Keratinocyte (primary cell): ENCODE data around the gene YTHDF1. TPM values are rescaled to one million over a fixed set of nuclear protein-coding genes. Genes with fewer than 3 reads are reported as not detected.

Experiments
- DNase-seq: peaks from one replicate; pipeline ENCODE4 v3.0.0-alpha.2; 2011; ENCODE audit warnings: low read depth, missing footprints, low spot score
- FAIRE-seq: peaks from 2 replicates; lab custom pipeline; 2011; peaks lifted over from hg19 to GRCh38; lab: Jason Lieb, UNC
- H2AFZ ChIP-seq: 2 replicates; pipeline ENCODE4 v1.6.0; 2012; ENCODE audit warnings: low read length, control low read depth, inconsistent platforms; ENCODE audit not compliant: control insufficient read depth
- H3K27ac ChIP-seq: 2 replicates; pipeline ENCODE4 v1.5.1; 2011; ENCODE audit warnings: low read length; ENCODE audit not compliant: control insufficient read depth, insufficient read depth
- H3K27me3 ChIP-seq: 3 replicates; pipeline ENCODE4 v1.6.0; 2011; ENCODE audit warnings: low read length; ENCODE audit not compliant: control insufficient read depth, insufficient read depth; ENCODE audit errors: extremely low read depth
- H3K36me3 ChIP-seq, 2 experiments: 2 replicates in 1 of 2; 3 replicates in 1 of 2; pipeline ENCODE4 v1.5.1; 2011; ENCODE audit warnings: low read length in 2 of 2, mild to moderate bottlenecking in 1 of 2; ENCODE audit not compliant: control insufficient read depth in 2 of 2, insufficient read depth in 2 of 2; ENCODE audit errors: extremely low read depth in 1 of 2
- H3K4me1 ChIP-seq: 3 replicates; pipeline ENCODE4 v1.5.1; 2011; ENCODE audit warnings: low read length; ENCODE audit not compliant: control insufficient read depth, insufficient read depth; ENCODE audit errors: extremely low read depth
- H3K4me2 ChIP-seq: 3 replicates; pipeline ENCODE4 v1.6.0; 2011; ENCODE audit warnings: low read depth, low read length; ENCODE audit not compliant: control insufficient read depth, insufficient read depth; ENCODE audit errors: extremely low read depth
- H3K4me3 ChIP-seq, 3 experiments: fragments of 200-600 bp in 1 of 3; sonication (generic) in 1 of 3; 2 replicates in 2 of 3; 3 replicates in 1 of 3; pipeline ENCODE4 v1.5.1; 2011 to 2016; ENCODE audit warnings: low read length in 3 of 3, mild to moderate bottlenecking in 3 of 3, control low read depth in 2 of 3, inconsistent platforms in 1 of 3, low read depth in 1 of 3, mixed read lengths in 1 of 3, mixed run types in 1 of 3, moderate library complexity in 1 of 3; ENCODE audit not compliant: control insufficient read depth in 2 of 3, insufficient read depth in 2 of 3; ENCODE audit errors: extremely low read depth in 1 of 3
- H3K79me2 ChIP-seq: 2 replicates; pipeline ENCODE4 v1.6.0; 2012; ENCODE audit warnings: low read length; ENCODE audit not compliant: control insufficient read depth, insufficient read depth
- H3K9ac ChIP-seq: 3 replicates; pipeline ENCODE4 v1.6.0; 2011; ENCODE audit warnings: low read length; ENCODE audit not compliant: control insufficient read depth, insufficient read depth; ENCODE audit errors: extremely low read depth
- H3K9me1 ChIP-seq: 3 replicates; pipeline ENCODE4 v1.6.0; 2011; ENCODE audit warnings: low read length; ENCODE audit not compliant: control insufficient read depth, insufficient read depth; ENCODE audit errors: extremely low read depth
- H3K9me3 ChIP-seq: 2 replicates; pipeline ENCODE4 v1.5.1; 2012; ENCODE audit warnings: low read depth, low read length; ENCODE audit not compliant: control insufficient read depth
- H4K20me1 ChIP-seq: 3 replicates; pipeline ENCODE4 v1.6.0; 2011; ENCODE audit warnings: low read length; ENCODE audit not compliant: control insufficient read depth, insufficient read depth; ENCODE audit errors: extremely low read depth
- EZH2 ChIP-seq: IDR thresholded peaks from one replicate; pipeline ENCODE4 v1.6.1; 2012; ENCODE audit warnings: inconsistent platforms, mild to moderate bottlenecking, low read length, moderate library complexity
- dilution Hi-C: fragments of 300-500 bp; cut with MboI; formaldehyde crosslinking; loops from one replicate; pipeline ENCODE4 v1.7.0; 2020; ENCODE audit warnings: low sequenced_read_pairs; ENCODE audit not compliant: extremely low pct_ligation_motif_present
- polyA plus RNA-seq, 5 experiments: library from polyadenylated mRNA; depleted of rRNA in 3 of 5; stranded (reverse) in 3 of 5; stranded (forward) in 1 of 5; unstranded in 1 of 5; fragments of >200 nt; gene quantifications; 1 replicate in 1 of 5; 2 replicates in 3 of 5; 3 replicates in 1 of 5; pipeline versions ENCODE4 v1.2.1 to v1.2.3, GENCODE V29; 2011 to 2012; ENCODE audit warnings: missing spikeins in 2 of 5, low read depth in 1 of 5, low replicate concordance in 1 of 5
- TF ChIP-seq, protein P1 (sequence below), 3 experiments: IDR thresholded peaks in 1 of 3; conservative IDR thresholded peaks in 1 of 3; optimal IDR thresholded peaks in 1 of 3; 2 replicates in 2 of 3; 3 replicates in 1 of 3; pipeline versions ENCODE3 to v1.5.1; 2011; ENCODE audit warnings: low read length in 3 of 3, mild to moderate bottlenecking in 3 of 3, moderate library complexity in 2 of 3, control low read depth in 1 of 3, inconsistent platforms in 1 of 3; ENCODE audit not compliant: insufficient read depth in 2 of 3; ENCODE audit errors: extremely low read depth in 1 of 3

The YTHDF1 gene
- polyA plus RNA-seq, 1 donor (not counting 4 experiments of a cell fraction or from before 2014, with no cell fraction given): 26.4 TPM

DNA sequence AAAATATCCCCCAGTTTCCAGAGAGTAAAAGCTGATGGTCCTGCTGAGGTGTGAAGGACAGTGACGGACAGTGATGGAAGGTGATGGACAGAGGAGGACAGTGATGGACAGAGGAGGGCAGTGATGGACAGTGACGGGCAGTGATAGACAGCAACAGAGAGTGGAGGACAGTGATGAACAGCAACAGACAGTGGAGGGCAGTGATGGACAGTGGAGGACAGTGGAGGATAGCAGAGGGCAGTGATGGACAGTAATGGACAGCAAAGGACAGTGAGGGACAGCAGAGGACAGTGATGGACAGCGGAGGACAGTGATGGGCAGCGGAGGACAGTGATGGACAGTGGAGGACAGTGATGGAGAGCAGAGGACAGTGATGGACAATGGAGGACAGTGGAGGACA, 41.0 kb upstream of the YTHDF1 start:
- no peak for FAIRE-seq
- dilution Hi-C loops: no loop called here

DNA sequence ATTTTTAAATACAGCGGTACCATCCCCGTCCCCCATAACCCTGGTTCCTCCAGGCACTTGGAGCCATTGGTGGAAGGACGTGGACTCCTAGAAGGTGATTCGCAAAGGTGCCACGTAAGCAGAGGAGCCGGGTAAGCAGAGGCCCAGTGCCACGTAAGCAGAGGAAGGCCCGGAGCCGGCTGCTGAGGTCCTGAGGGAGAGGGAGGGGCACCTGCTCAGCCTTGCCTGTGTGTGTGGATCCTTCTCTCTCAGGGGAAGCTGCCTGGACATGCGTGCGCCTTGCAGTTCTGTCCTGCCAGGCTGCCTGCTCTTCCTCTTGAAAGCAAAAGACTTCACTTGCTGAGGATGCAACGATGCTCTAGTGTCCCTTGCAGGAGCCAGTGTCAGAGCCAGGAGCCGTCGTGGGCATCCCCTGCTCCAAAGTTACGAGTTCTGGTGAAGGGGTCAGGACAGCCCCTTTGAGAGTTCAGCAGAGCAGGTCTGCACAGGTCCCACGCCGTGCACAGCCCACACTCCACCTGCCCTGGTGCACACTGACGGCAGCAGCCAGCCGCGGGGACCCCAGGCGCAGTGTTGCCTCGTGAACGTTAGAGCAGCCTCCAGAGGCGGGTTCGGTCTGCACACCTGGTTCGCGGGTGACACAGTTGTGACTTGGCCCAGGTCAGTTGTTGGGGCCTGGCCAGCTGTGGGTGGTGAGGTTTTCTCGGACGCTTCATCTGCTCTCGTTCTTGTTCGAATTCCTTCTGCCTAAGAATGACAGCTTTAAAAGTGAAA, 40.2 kb upstream of the YTHDF1 start:
- H4K20me1 ChIP-seq: no peaks in the 10 kb centered on the region
- TF ChIP-seq EZH2: no peak
- TF ChIP-seq, protein P1, sequence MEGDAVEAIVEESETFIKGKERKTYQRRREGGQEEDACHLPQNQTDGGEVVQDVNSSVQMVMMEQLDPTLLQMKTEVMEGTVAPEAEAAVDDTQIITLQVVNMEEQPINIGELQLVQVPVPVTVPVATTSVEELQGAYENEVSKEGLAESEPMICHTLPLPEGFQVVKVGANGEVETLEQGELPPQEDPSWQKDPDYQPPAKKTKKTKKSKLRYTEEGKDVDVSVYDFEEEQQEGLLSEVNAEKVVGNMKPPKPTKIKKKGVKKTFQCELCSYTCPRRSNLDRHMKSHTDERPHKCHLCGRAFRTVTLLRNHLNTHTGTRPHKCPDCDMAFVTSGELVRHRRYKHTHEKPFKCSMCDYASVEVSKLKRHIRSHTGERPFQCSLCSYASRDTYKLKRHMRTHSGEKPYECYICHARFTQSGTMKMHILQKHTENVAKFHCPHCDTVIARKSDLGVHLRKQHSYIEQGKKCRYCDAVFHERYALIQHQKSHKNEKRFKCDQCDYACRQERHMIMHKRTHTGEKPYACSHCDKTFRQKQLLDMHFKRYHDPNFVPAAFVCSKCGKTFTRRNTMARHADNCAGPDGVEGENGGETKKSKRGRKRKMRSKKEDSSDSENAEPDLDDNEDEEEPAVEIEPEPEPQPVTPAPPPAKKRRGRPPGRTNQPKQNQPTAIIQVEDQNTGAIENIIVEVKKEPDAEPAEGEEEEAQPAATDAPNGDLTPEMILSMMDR (optimal IDR thresholded peaks at IDR 0.05 in 1 of 3, IDR thresholded peaks at IDR 0.05 in 1 of 3, conservative IDR thresholded peaks at IDR 0.05 in 1 of 3; ENCODE audit: extremely low read depth in 1 of 3, insufficient read depth in 2 of 3, low read length in 3 of 3): no peak
- peak overlapping the region; percentile 72 for H3K4me2 ChIP-seq
- peaks cover 36% of the 10 kb centered on the region for H3K27me3 ChIP-seq
- H3K9me3 ChIP-seq: no peaks in the 10 kb centered on the region
- no peaks in the 10 kb centered on the region for H3K9me1 ChIP-seq
- H2AFZ ChIP-seq: peak overlapping the region; percentile 59
- DNase-seq (peak; percentile 75), FAIRE-seq (peak; percentile 89)
- H3K79me2 ChIP-seq: no peaks in the 10 kb centered on the region
- peak overlapping the region in 2 of 3 experiments; percentile 12 to 18 for H3K4me3 ChIP-seq
- no peak overlapping the region for H3K27ac ChIP-seq
- dilution Hi-C loops: no loop called here
- peaks cover 17% of the 10 kb centered on the region for H3K4me1 ChIP-seq
- peak overlapping the region; percentile 18 for H3K9ac ChIP-seq
- no peaks in the 10 kb centered on the region for H3K36me3 ChIP-seq

More for the DNA sequence above, 41.0 kb upstream of the YTHDF1 start:
- H3K36me3 ChIP-seq: no peaks in the 10 kb centered on the region
- no peak overlapping the region for H2AFZ ChIP-seq
- H3K4me2 ChIP-seq: no peak overlapping the region
- H4K20me1 ChIP-seq: no peaks in the 10 kb centered on the region
- H3K27me3 ChIP-seq: peaks cover 40% of the 10 kb centered on the region
- H3K4me3 ChIP-seq: no peak overlapping the region
- no peaks in the 10 kb centered on the region for H3K9me3 ChIP-seq
- peaks cover 17% of the 10 kb centered on the region for H3K4me1 ChIP-seq
- H3K9me1 ChIP-seq: no peaks in the 10 kb centered on the region
- no peak overlapping the region for H3K27ac ChIP-seq
- no peak overlapping the region for H3K9ac ChIP-seq
- H3K79me2 ChIP-seq: no peaks in the 10 kb centered on the region
- TF ChIP-seq, protein P1 (optimal IDR thresholded peaks at IDR 0.05 in 1 of 3, IDR thresholded peaks at IDR 0.05 in 1 of 3, conservative IDR thresholded peaks at IDR 0.05 in 1 of 3; ENCODE audit: extremely low read depth in 1 of 3, insufficient read depth in 2 of 3, low read length in 3 of 3): no peak
- TF ChIP-seq EZH2: no peak
- no peak for DNase-seq
